ENCODE results near the gene REPS1.

REPS1 gene

DNA sequence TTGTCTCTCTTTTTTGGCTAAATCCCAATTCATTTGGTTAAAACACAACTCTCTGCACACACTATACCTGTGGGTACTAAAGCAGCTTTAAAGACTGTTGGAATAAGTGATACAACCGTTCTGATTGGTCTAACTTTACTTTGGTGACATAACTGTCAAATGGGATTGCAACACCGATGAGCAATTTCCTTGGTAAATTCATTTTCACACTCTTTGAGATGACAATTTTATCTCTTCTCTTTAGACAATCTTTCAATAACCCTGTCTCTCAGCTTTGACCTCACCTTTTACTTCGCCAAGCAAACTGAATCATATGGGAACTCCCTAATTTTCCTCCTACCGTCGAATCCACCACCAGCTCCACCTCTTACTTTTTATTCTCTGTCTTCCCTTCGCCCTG is 131.4 kb downstream of the REPS1 start:
- intact Hi-C loops (cut with DNase I; ENCODE audit: low total_unique reads), result no loop called here
- no peak overlapping the region for H3K4me3 ChIP-seq

More for the DNA sequence above, 131.4 kb downstream of the REPS1 start:
- Histone ChIP-seq H3K9me3 (no peaks in the 10 kb centered on the region), H3K4me1 (no peaks in the 10 kb centered on the region), H3K27ac (no peak overlapping the region), H3K27me3 (no peaks in the 10 kb centered on the region), H3K36me3 (no peaks in the 10 kb centered on the region)
- TF ChIP-seq, protein P1, sequence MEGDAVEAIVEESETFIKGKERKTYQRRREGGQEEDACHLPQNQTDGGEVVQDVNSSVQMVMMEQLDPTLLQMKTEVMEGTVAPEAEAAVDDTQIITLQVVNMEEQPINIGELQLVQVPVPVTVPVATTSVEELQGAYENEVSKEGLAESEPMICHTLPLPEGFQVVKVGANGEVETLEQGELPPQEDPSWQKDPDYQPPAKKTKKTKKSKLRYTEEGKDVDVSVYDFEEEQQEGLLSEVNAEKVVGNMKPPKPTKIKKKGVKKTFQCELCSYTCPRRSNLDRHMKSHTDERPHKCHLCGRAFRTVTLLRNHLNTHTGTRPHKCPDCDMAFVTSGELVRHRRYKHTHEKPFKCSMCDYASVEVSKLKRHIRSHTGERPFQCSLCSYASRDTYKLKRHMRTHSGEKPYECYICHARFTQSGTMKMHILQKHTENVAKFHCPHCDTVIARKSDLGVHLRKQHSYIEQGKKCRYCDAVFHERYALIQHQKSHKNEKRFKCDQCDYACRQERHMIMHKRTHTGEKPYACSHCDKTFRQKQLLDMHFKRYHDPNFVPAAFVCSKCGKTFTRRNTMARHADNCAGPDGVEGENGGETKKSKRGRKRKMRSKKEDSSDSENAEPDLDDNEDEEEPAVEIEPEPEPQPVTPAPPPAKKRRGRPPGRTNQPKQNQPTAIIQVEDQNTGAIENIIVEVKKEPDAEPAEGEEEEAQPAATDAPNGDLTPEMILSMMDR (IDR thresholded peaks at IDR 0.05), result no peak
- no peak for DNase-seq

Data from tibial artery (tissue), 4 donors.